Motor neuron (in vitro differentiated cells): ENCODE measurements around the gene NPEPL1. TPM values are rescaled to one million over a fixed set of nuclear protein-coding genes. Genes with fewer than 3 reads are reported as not detected.
"Not testable (repeated sequence)": the region's sequence is repeated elsewhere in the genome, so short reads cannot be mapped to it uniquely, and the experiment has no call there.

ENCODE experiments used
- ATAC-seq, 8 experiments: fragments of 200-7000 bp; cut with Tn5 transposase; replicated peaks in 6 of 8; 2 replicates each; pipeline ENCODE4 v1.8.0; 2021; ENCODE audit warnings: mild to moderate bottlenecking in 8 of 8, moderate library complexity in 8 of 8
- H3K27ac ChIP-seq, 2 donors: fragments of 250-450 bp; sonication (Bioruptor Pico); 2 replicates each; pipeline ENCODE4 v1.9.0; 2021; ENCODE audit warnings: antibody characterized with exemption in 2 of 2, mild to moderate bottlenecking in 2 of 2, moderate library complexity in 1 of 2
- H3K4me1 ChIP-seq, 2 donors: fragments of 250-450 bp; sonication (Bioruptor Pico); replicated peaks in 1 of 2; 2 replicates each; pipeline ENCODE4 v1.6.1; 2021; ENCODE audit warnings: antibody characterized with exemption in 2 of 2, mild to moderate bottlenecking in 2 of 2, moderate library complexity in 1 of 2
- H3K4me3 ChIP-seq, 5 donors: fragments of 250-450 bp; sonication (Bioruptor Pico); 2 replicates each; pipeline ENCODE4 v1.9.0; 2021; ENCODE audit warnings: antibody characterized with exemption in 5 of 5, mild to moderate bottlenecking in 5 of 5, moderate library complexity in 4 of 5
- WGBS, 10 experiments: fragments of 450-650 bp; shearing (Covaris generic); methylation state at CpG; one replicate each; pipeline ENCODE4 v1.0.0; 2022; 5-methylcytosine and 5-hydroxymethylcytosine counted together
- in situ Hi-C, 9 experiments: fragments of 400-800 bp; cut with MboI; loops; one replicate each; pipeline ENCODE4 v1.15.0; 2021; ENCODE audit warnings: low sequenced_read_pairs in 9 of 9, low pct_unique_long_range_greater_than_20kb in 2 of 9; ENCODE audit not compliant: unreplicated experiment in 9 of 9
- total RNA-seq, 8 experiments: library from RNA; unstranded; fragments of 300-600 nt; gene quantifications; 2 replicates each; pipeline versions ENCODE4 v1.2.3 to v1.2.4, GENCODE V29; 2022

The NPEPL1 gene
- total RNA-seq, 8 experiments from 2014 or later = 5.4 to 31.1 (median 14.0) TPM

GRCh38 chr20:58755062-58755697 lies 62.6 kb downstream of the NPEPL1 start:
- Histone ChIP-seq H3K4me1 (peaks cover 26 to 43% of the 10 kb centered on the region in 2 donors), H3K4me3 (no peak overlapping the region), H3K27ac (no peak overlapping the region)
- in situ Hi-C loops = no loop called here
- no peak for ATAC-seq
- WGBS, 10 experiments = 29 to 100% (median 80%) methylated on average over 1 to 8 of the region's 18 CpGs; no CpG with 5 or more reads in 2 of the 10 experiments

- Histone ChIP-seq H3K4me3 (no peak overlapping the region), H3K27ac (peak overlapping the region in 1 of 2 donors; percentile 20), H3K4me1 (peaks cover 26 to 40% of the 10 kb centered on the region in 2 donors)
- 20 to 80% (median 68%) methylated on average over 2 to 23 of the region's 28 CpGs; no CpG with 5 or more reads in 2 of the 10 experiments for WGBS, 10 experiments
- peak in 3 of 8 experiments; percentile 41 to 50 (median 49) for ATAC-seq
- in situ Hi-C loops = no loop called here
Observed at GRCh38 chr20:58755766-58756449, 63.3 kb downstream of the NPEPL1 start.

- in situ Hi-C loops = no loop called here
- WGBS, 10 experiments = 13 to 100% (median 81%) methylated on average over 1 to 7 of the region's 7 CpGs
- no peak overlapping the region for H3K4me3 ChIP-seq
- H3K4me1 ChIP-seq = peaks cover 26 to 40% of the 10 kb centered on the region in 2 donors
- no peak for ATAC-seq
- H3K27ac ChIP-seq = no peak overlapping the region
Observed at GRCh38 chr20:58756450-58756775, 63.8 kb downstream of the NPEPL1 start.

GRCh38 chr20:58757647-58758046 lies 65.0 kb downstream of the NPEPL1 start:
- H3K27ac ChIP-seq, ATAC-seq, in situ Hi-C loops, H3K4me3 ChIP-seq: not testable (repeated sequence)
- 71 to 88% (median 84%) methylated on average over 3 to 5 of the region's 5 CpGs; no CpG with 5 or more reads in 6 of the 10 experiments for WGBS, 10 experiments
- peaks cover 26 to 38% of the 10 kb centered on the region in 2 donors for H3K4me1 ChIP-seq

- Histone ChIP-seq H3K4me1 (peaks cover 10 to 20% of the 10 kb centered on the region in 2 donors), H3K27ac (no peak overlapping the region), H3K4me3 (no peak overlapping the region)
- no peak for ATAC-seq
- in situ Hi-C loops = no loop called here
- WGBS, 10 experiments = 0 to 100% (median 57%) methylated on average over 1 to 3 of the region's 3 CpGs; no CpG with 5 or more reads in 3 of the 10 experiments
Observed at GRCh38 chr20:58759947-58760346, 67.3 kb downstream of the NPEPL1 start.

- Histone ChIP-seq H3K4me1 (peaks cover 5 to 12% of the 10 kb centered on the region in 2 donors), H3K4me3 (no peak overlapping the region), H3K27ac (no peak overlapping the region)
- in situ Hi-C loops = no loop called here
- ATAC-seq = no peak
- 0 to 92% (median 76%) methylated on average over 1 to 3 of the region's 3 CpGs; no CpG with 5 or more reads in 4 of the 10 experiments for WGBS, 10 experiments
Observed at GRCh38 chr20:58760856-58761255, 68.3 kb downstream of the NPEPL1 start.

GRCh38 chr20:58762120-58762519 lies 69.5 kb downstream of the NPEPL1 start:
- in situ Hi-C loops = no loop called here
- peaks cover 0 to under 1% of the 10 kb centered on the region in 2 donors for H3K4me1 ChIP-seq
- 26 to 60% methylated on average over 1 to 3 of the region's 4 CpGs; no CpG with 5 or more reads in 8 of the 10 experiments for WGBS, 10 experiments
- no peak overlapping the region for H3K4me3 ChIP-seq
- no peak for ATAC-seq
- no peak overlapping the region for H3K27ac ChIP-seq

- no peak for ATAC-seq
- no peaks in the 10 kb centered on the region for H3K4me1 ChIP-seq
- 86 to 100% (median 90%) methylated on average over 1 to 4 of the region's 7 CpGs; no CpG with 5 or more reads in 6 of the 10 experiments for WGBS, 10 experiments
- H3K27ac ChIP-seq = no peak overlapping the region
- no peak overlapping the region for H3K4me3 ChIP-seq
- in situ Hi-C loops = no loop called here
Observed at GRCh38 chr20:58763076-58763475, 70.5 kb downstream of the NPEPL1 start.

Other genes starting within 250 kb of the NPEPL1 start
- 1 to 10 TPM in 3 of 8 experiments, under 1 TPM in 5; 0.11 to 6.3 (median 0.59) TPM for gene APCDD1L, start 177.4 kb upstream of the NPEPL1 start, total RNA-seq
- 10 to 100 TPM; 17.5 to 86.6 (median 30.4) TPM for gene STX16, start 41.5 kb upstream of the NPEPL1 start, total RNA-seq
- 1 to 10 TPM in 5 of 8 experiments, under 1 TPM in 3; 0.50 to 5.0 (median 2.3) TPM for gene GNAS-AS1, start 158.1 kb downstream of the NPEPL1 start, total RNA-seq
- 1,000 to 10,000 TPM in 2 of 8 experiments, 100 to 1,000 TPM in 6; 567 to 1,051 (median 853) TPM for gene GNAS, start 159.9 kb downstream of the NPEPL1 start, total RNA-seq